Transverse colon (tissue), 4 donors: ENCODE measurements around the gene MLF2.

Experiments used
- CTCF ChIP-seq, 5 experiments: fragments of 200-600 bp in 3 of 5; fragments of 450-650 bp in 2 of 5; sonication (generic) in 3 of 5; IDR thresholded peaks; 1 replicate in 2 of 5; 2 replicates in 3 of 5; pipeline ENCODE4 v1.5.1; 2016 to 2017; ENCODE audit warnings: antibody characterized with exemption in 5 of 5, inconsistent platforms in 3 of 5, mild to moderate bottlenecking in 2 of 5, moderate library complexity in 1 of 5
- EP300 ChIP-seq: sonication (generic); formaldehyde crosslinking; IDR thresholded peaks from one replicate; pipeline ENCODE4 v1.6.1; 2017; ENCODE audit warnings: antibody characterized with exemption, low read depth
- POLR2AphosphoS5 ChIP-seq, 3 donors: sonication (generic); formaldehyde crosslinking; IDR thresholded peaks; one replicate each; pipeline ENCODE4 v1.6.1; 2016; ENCODE audit warnings: antibody characterized with exemption in 3 of 3

- TF ChIP-seq CTCF (IDR thresholded peaks at IDR 0.05) (no peak), EP300 (no peak), POLR2AphosphoS5 (IDR thresholded peaks at IDR 0.05) (no peak)
Observed at GRCh38 chr12:6708960-6709394, 44.0 kb downstream of the MLF2 start.
